Bronchial epithelial cell (primary cell): ENCODE measurements around the gene GALNS. TPM values are rescaled to one million over a fixed set of nuclear protein-coding genes. Genes with fewer than 3 reads are reported as not detected.
"Not testable (repeated sequence)": the region's sequence is repeated elsewhere in the genome, so short reads cannot be mapped to it uniquely, and the experiment has no call there.

Experiments used
- DNase-seq: peaks from one replicate; pipeline ENCODE4 v3.0.0-alpha.2; 2010; ENCODE audit warnings: low read depth
- FAIRE-seq: peaks from 2 replicates; lab custom pipeline; 2011; peaks lifted over from hg19 to GRCh38; lab: Jason Lieb, UNC
- H3K27me3 ChIP-seq: 2 replicates; pipeline ENCODE4 v1.5.1; 2011; ENCODE audit warnings: low read length; ENCODE audit not compliant: control insufficient read depth, insufficient read depth
- H3K36me3 ChIP-seq: 2 replicates; pipeline ENCODE4 v1.5.1; 2011; ENCODE audit warnings: low read length; ENCODE audit not compliant: control insufficient read depth, insufficient read depth
- H3K4me3 ChIP-seq: 2 replicates; pipeline ENCODE4 v1.5.1; 2011; ENCODE audit warnings: mild to moderate bottlenecking, low read depth, low read length, control low read depth
- total RNA-seq: library from RNA; depleted of rRNA; stranded (reverse); fragments of >200 nt; gene quantifications from 2 replicates; pipeline ENCODE4 v1.2.1, GENCODE V29; 2014
- TF ChIP-seq, protein P1 (sequence below): IDR thresholded peaks from 2 replicates; pipeline ENCODE4 v1.5.1; 2011; ENCODE audit warnings: mild to moderate bottlenecking, moderate library complexity, low read length, control low read depth, inconsistent platforms; ENCODE audit not compliant: insufficient read depth, severe bottlenecking

GALNS gene
- total RNA-seq, 1 donor from 2014 or later: 16.3 TPM

DNA sequence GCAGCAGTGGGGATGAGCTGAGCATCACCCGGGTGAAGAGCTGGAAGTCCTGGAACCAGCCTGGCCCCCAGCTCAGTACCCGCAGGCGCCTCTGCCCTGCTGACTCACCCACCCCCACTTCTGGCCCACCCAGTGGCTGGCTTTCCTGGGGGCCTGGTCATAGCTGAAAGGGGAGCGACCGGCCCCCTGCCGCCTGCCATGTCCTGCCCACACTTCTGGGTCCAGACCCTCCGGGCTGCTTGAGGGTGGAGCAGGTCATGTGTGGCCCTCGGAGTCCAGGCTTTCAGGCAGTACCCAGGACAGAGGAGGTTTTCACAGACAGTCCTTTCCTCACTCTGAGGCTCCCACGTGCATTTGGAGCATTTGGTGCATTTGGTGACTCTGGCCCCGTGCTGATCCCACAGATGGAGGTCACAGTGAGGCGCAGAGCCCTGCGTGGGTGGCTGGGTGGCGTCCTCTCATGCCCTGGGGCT lies 64.6 kb downstream of the GALNS start:
- Histone ChIP-seq H3K4me3 (no peak overlapping the region), H3K27me3 (peaks cover 9% of the 10 kb centered on the region), H3K36me3 (no peaks in the 10 kb centered on the region)
- no peak for DNase-seq
- no peak for FAIRE-seq
- TF ChIP-seq, protein P1, sequence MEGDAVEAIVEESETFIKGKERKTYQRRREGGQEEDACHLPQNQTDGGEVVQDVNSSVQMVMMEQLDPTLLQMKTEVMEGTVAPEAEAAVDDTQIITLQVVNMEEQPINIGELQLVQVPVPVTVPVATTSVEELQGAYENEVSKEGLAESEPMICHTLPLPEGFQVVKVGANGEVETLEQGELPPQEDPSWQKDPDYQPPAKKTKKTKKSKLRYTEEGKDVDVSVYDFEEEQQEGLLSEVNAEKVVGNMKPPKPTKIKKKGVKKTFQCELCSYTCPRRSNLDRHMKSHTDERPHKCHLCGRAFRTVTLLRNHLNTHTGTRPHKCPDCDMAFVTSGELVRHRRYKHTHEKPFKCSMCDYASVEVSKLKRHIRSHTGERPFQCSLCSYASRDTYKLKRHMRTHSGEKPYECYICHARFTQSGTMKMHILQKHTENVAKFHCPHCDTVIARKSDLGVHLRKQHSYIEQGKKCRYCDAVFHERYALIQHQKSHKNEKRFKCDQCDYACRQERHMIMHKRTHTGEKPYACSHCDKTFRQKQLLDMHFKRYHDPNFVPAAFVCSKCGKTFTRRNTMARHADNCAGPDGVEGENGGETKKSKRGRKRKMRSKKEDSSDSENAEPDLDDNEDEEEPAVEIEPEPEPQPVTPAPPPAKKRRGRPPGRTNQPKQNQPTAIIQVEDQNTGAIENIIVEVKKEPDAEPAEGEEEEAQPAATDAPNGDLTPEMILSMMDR: no peak

DNA sequence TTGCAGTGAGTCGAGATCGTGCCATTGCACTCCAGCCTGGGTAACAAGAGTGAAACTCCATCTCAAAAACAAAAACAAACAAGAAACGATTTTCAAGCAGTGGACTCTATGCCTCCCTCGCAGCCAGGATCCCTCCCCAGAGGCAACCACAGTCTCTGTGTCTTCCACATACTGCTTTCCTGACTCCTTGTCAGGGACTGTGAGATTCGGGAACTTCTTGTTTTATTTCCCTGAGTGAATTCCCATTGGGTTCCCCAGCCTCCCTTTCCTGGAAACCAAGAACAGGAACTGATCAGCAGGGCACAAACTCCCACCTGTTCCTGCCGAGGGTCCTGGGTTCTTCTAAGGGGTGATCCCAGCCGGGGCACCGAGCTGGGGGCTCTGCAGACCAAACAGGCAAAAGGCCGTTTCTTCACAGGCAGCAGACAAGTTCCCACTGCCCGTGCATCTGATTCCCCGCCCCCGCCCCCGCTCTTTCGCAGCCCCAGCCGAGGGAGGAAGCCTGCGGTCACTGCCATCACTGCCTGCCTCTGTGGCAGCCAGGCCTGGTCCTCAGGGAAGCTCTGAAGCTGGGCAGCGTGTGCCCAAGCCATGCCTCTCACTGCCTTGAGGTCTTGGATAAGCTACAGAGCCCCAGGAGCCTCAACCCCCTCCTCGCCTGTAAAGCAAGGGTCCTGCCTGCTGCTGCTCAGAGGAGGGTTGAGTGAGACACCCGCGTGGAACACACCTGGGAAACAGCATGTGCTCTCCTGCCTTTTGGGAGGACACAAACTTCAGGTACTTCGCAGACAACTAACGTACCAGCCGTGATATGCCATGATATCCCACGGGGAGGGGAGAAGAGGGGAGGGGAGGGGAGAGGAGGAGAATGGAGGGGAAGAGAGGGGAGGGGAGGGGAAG lies 66.2 kb downstream of the GALNS start:
- DNase-seq (no peak), FAIRE-seq (no peak)
- Histone ChIP-seq H3K4me3 (no peak overlapping the region), H3K27me3 (peaks cover 9% of the 10 kb centered on the region), H3K36me3 (no peaks in the 10 kb centered on the region)
- TF ChIP-seq, protein P1: no peak

DNA sequence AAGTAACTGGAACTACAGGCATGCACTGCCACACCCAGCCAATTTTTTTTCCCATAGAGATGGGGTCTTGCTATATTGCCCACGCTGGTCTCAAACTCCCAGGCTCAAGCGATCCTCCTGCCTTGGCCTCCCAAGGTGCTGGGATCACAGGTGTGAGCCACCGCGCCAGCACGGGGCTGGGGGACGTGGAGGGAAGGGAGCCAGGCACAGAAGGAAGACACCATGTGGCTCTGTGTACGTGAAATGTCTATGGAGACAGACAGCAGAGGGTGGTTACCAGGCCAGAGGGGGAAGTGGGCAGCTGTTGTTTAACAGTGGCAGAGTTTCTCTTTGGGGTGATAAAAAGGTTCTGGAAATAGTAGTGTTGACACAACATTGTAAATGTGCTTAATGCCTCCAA lies 67.2 kb downstream of the GALNS start:
- Histone ChIP-seq H3K27me3 (peaks cover 9% of the 10 kb centered on the region), H3K36me3 (no peaks in the 10 kb centered on the region), H3K4me3 (no peak overlapping the region)
- TF ChIP-seq, protein P1: no peak
- no peak for FAIRE-seq
- DNase-seq: no peak

DNA sequence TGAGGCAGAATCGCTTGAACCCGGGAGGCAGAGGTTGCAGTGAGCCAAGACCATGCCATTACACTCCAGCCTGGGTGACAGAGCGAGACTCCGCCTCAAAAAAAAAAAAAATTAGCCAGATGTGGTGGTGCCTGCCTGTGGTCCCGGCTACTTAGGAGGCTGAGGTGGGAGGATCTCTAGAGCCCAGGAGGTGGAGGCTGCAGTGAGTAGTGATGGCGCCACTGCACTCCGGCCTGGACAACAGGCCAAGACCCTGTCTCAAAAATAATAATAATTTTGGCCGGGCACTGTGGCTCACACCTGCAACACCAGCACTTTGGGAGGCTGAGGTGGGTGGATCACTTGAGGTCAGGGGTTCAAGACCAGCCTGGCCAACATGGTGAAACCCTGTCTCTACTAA lies 68.0 kb downstream of the GALNS start:
- not testable (repeated sequence) for H3K4me3 ChIP-seq, H3K27me3 ChIP-seq, FAIRE-seq, H3K36me3 ChIP-seq, DNase-seq

DNA sequence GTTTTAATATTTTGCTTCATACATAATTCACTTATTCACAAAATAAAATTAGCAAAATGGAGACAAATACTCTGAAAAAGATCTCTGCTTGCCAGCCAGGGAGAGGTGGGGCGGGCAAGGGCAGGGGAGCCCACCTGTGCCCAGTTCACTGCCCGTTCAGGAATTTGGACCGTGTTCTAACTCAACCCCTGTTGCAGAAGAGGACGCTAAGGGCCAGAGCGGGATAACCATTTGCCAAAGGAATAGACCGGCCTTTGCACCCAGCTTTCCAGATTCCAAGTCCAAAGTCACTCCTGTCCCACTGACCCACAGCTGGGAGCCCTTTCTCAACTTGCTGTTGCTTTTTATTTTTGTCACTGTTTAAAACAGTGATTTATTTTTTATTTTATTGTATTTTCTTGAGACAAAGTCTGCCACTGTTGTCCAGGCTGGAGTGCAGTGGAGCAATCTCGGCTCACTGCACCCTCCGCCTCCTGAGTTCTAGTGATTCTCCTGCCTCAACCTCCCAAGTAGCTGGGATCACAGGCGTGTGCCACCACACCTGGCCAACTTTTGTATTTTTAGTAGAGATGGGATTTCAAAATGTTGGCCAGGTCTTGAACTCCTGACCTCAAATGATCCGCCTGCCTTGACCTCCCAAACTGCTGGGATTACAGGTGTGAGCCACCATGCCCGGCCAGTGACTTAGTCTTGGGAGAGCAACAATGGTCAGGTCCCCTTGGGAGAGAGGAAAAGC lies 69.0 kb downstream of the GALNS start:
- no peaks in the 10 kb centered on the region for H3K36me3 ChIP-seq
- H3K27me3 ChIP-seq: peaks cover 6% of the 10 kb centered on the region
- FAIRE-seq: no peak
- TF ChIP-seq, protein P1: no peak
- no peak overlapping the region for H3K4me3 ChIP-seq
- DNase-seq: no peak
